ENCODE results near the gene ARHGEF1.

GRCh38 chr19:41906916-41907680 is 24.1 kb downstream of the ARHGEF1 start:
- no peak for TF ChIP-seq CTCF (optimal IDR thresholded peaks at IDR 0.05 in 1 of 3, IDR thresholded peaks at IDR 0.05 in 1 of 3, conservative IDR thresholded peaks at IDR 0.05 in 1 of 3; ENCODE audit: extremely low read depth in 1 of 3, insufficient read depth in 2 of 3, low read length in 3 of 3)
- TF ChIP-seq EZH2 (IDR thresholded peaks at IDR 0.05; ENCODE audit: low read length) = no peak
